Stimulated activated CD8-positive, alpha-beta memory T cell treated with anti-CD3 and anti-CD28 coated beads, Interleukin-7, amount 100 ng/mL, for 24 hours (primary cell): ENCODE results near the gene ZNF496.
"Not testable (repeated sequence)": the region's sequence is repeated elsewhere in the genome, so short reads cannot be mapped to it uniquely, and the experiment has no call there.

Experiments used
- DNase-seq: peaks from one replicate; pipeline ENCODE4 v3.0.0-alpha.2; 2020; ENCODE audit warnings: low read depth

Gene ZNF496

DNA sequence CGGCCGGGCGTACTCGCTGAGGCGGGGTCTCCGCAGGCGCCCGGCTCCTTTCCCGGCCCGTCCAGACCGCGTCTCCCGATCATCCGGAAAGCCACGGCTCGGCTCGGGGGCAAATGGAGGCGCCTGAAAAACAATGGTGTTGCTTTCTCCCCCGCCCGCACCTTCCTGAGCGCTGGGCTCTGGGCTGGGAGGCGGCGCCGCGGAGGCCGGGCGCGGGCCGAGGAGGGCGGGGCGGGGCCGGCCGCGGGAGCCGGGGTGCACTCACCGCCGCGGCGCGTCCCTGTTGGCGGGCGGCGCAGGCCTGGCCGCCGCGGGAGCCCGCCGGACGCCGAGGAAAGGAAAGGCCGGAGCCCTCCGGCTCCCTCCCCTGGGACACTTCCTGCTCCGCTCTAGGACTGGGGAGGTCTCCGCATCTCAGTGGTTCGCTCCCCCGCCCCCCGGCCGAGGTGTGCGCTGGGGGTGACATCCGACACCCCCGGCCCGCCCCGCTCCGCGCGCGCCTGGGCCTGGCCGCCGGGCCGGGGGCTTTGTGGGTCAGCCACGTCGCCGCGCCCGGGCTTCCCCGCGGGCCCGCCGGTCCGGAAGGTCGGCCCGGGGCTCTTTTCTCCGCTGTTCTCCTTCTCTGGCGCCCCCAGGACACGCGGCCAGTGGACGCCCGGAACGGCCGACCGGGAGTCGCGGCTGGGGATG is at the start of gene ZNF496:
TSS of gene ZNF496 (minus strand) at position 343 of the 690 bp plus-strand sequence. CDS start 2,289 bp downstream, outside the sequence.
- peak; percentile 38 for DNase-seq

DNA sequence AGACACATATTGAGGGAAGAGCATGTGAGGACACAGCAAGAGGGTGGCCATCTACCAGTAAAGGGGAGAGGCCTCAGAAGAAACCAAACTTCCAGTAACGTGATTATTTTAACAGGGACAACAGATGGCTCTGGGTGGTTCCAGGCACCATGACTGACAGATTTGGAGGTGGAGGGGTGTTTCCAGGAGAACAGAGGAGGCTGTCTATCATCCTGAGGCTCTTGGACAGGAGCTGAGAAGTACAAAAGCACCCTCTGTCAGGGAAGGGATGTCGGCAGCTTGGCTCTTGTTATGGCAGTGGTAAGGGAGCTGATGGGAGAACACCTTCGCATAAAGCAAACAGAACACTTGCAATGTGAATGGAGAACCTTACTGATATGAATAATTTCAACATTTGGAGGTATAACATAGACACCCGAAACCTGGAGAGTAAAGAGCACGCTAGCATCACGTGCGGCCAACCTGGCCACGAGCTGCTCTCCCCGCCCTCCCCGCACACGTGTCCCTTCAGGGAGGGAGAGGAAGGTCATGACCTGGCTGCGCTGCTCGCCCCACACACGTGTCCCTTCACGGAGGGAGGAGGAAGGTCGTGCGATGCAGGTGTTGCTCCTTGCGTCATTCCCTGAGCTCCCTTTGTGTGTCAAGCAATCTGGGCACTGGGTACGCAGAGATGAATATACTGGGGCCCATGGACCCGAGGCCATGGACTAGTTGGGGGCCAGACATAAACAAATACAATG is 46.8 kb upstream of the ZNF496 start:
- no peak for DNase-seq

DNA sequence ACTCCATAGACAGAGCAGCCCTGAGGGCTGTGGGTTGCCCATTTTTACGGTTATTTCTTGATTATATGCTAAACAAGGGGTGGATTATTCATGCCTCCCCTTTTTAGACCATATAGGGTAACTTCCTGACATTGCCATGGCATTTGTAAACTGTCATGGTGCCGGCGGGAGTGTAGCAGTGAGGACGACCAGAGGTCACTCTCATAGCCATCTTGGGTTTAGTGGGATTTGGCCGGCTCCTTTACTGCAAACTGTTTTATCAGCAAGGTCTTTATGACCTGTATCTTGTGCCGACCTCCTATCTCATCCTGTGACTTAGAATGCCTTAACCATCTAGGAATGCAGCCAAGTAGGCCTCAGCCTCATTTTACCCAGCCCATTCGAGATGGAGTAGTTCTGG is 46.0 kb upstream of the ZNF496 start:
- not testable (repeated sequence) for DNase-seq

DNA sequence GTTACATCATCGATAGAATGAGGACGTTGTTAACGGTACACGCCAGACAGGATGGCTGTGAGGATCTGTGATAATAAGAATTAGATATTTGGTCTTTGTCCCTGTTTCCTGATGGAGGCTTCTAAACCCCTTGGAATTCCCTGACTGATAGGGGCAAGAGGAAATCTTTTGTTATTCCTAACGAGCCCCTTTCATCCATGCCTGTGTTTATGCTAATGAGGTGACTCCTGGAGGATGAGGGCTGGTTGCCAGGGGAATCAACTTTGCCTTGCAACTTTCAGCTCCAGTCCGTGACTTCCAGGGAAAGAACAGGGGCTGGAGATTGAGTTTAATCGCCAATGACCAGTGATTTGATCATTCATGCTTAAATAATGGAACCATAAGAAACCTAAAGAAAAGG is 45.0 kb upstream of the ZNF496 start:
- DNase-seq: no peak

DNA sequence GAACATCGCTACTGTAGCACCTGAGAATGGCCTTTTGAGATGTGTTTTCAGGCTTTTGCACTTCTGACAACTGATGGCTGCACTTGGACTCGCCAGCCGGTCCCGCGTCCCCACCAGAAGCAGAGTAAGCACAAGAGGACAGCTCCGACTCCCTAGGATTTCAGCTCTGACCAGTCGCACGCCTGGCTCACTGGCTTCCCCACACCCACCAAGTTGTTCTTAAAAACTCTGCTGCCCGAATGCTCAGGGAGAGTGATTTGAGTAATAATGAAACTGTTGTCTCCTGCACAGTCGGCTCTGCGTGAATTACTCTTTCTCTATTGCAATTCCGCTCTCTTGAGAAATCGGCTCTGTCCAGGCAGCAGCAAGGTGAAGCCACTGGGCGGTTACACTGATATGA is 44.1 kb upstream of the ZNF496 start:
- DNase-seq: no peak

DNA sequence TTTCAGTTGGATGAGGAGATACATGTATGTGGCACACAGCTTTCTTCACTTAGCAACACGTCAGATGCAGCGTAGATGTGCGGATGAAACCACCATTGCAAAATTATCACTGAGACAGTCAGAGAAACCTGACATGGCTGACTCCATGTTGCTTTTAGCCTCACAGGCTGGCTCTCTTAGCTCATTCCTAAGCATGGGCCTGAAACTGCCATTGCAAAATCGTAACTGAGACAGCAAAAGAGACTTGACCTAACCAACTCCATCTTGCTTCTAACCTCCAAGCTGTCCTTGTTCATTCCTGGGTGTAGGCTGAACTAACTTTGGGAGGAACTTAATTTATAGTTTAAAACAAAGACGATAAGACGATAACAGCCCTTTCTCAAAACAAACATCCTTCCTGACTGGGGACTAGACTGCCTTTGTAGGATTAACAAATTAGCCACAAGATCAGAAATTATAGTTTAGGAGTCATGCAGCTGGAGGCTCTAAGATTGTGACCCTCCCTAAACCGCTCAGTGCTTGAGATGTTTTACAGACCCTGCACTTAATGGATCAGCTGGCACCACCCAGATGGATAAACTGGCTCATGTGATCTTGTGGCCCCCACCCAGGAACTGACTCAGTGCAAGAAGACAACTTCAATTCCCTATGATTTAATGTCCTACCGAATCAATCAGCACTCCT is 43.1 kb upstream of the ZNF496 start:
- not testable (repeated sequence) for DNase-seq

DNA sequence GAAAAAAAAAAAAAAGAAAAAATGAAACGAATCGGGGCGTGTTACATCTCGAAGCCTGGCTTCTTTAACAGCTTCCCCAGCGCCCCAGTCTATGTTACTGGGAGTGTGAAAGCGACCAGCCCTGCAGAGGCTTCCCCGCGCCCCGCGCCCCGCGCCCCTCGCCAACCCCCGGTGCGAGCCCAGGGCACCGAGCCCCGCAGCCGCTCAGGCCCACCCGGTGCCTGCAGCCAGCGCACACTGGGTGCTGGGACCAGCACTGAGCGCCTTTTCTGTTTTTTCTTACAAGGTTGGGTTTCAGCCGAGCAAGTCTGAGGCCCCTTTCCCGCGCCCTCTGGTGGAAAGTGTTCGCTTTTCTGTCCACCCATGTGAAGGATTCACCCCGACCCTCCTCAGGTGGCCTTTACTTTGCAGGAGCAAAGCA is 42.1 kb upstream of the ZNF496 start:
- peak; percentile 30 for DNase-seq

DNA sequence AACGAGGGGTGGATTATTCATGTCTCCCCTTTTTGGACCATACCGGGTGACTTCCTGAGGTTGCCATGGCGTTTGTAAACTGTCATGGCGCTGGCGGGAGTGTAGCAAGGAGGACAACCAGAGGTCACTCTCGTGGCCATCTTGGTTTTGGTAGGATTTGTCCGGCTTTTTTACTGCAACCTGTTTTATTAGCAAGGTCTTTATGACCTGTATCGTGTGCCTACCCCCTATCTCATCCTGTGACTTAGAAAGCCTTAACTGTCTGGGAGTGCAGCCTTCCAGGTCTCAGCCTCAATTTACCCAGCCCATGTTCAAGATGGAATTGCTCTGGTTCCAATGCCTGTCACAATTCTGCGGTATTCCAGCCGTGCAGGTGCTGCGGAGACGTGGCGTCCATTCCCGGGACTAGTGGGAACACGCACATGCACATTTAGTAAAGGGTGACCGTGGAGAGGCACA is 40.2 kb upstream of the ZNF496 start:
- DNase-seq: no peak

DNA sequence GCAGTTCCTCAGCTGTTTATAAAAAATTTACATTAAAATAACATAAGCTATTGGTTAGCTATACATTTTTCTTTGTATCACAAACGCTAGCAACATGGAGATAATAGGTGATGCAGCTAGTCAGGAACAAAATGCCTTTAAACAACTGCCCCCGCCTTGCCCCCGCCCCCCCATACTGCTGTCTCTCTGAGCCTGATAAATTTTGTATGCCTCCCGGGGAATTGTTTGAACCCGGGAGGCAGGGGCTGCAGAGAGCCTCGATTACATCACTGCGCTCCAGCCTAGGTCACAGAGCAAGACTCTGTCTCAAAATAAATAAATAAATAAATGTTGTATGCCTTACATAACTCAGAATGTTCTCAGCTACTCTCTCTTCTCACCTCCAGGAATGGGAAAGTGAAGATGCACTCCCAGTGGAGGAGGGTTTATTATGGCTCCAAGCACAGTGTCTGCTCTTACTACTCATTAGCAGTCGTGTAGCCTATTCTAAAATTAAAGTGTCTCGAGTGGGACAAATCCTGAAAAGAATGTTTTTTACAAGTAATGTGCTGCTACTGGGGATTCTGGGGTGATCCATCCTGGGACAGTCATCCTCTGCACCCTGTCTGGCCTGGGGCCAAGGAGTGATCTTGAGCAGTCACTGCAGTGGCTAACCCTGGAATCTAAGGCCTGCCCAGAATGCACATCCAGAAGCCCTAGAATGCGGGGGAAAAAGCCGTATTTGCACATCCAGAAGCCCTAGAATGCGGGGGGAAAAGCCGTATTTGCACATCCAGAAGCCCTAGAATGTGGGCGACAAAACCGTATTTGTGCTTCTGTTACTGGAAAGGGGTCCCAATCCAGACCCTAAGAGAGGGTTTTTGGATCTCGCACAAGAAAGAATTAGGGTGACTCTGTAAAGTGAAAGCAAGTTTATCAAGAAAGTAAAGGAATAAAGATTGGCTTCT is 39.4 kb upstream of the ZNF496 start:
- no peak for DNase-seq

DNA sequence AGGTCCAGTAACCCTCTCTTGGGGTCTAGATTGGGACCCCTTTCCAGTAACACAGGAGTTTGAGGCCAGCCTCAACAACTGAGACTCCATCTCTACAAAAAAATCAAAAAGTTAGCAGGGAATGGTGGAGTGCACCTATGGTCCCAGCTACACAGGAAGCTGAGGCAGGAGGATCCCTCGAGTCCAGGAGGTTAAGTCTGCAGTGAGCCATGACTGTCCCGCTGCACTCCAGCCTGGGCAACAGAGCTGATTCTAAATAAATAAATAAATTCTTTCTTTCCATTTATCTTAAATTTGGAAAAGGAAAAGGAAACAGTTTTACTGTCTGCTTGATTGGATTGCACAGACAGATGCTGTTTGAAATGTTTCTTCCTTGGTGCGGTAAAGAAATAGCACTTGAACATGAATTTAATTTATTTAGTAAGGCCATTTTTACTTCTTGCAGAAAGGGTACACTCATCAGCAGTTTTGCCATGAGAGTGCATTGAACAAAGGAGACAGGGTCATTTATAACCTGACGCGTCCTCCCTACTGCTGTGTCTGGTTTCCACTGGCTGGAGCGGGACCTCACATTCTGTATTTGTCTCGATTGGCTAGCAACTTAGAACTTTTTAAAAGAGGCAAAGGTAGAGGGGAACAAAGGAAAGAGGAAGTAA is 37.0 kb upstream of the ZNF496 start:
- no peak for DNase-seq

DNA sequence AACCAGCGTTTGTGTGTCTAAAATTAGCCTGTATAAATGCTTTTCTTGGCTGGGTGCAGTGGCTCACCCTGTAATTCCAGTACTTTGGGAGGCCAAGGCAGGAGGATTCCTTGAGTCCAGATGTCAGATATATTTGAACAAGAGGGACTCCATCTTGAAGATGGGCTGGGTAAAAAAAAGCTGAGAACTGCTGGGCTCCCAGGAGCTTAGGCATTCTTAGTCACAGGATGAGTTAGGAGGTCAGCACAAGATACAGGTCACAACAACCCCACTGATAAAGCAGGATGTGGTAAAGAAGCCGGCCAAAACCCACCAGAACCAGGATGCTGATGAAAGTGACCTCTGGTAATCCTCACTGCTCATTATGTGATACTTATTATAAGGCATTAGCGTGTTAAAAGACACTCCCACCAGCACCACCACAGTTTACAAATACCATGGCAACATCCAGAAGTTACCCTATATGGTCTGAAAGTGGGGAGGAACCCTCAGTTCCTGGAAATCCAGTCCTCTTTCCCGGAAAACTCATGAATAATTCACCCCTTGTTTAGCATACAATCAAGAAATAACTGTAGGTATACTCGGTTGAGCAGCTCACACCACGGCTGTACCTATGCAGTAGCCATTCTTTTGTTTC is 36.2 kb upstream of the ZNF496 start:
- no peak for DNase-seq

DNA sequence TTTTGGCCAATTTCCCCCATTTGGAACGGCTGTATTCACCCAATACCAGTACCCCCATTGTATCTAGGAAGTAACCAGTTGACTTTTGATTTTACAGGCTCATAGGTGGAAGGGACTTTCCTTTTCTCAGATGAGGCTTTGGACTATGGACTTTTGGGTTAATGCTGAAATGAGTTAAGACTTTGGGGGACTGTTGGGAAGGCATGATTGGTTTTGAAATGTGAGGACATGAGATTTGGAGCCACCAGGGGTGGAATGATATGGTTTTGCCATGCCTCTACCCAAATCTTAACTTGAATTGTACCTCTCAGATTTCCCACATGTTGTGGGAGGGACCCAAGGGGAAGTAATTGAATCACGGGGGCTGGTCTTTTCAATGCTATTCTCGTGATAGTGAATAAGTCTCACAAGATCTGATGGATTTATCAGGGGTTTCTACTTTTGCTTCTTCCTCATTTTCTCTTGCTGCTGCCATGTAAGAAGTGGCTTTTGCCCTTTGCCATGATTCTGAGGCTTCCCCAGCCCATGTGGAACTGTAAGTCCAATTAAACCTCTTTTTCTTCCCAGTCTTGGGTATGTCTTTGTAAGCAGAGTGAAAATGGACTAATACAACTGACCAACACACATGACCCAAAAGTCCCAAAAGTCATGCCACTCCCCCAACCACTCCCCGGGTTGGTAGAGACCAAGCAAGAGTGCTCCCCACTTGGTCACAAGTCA is 35.4 kb upstream of the ZNF496 start:
- no peak for DNase-seq

DNA sequence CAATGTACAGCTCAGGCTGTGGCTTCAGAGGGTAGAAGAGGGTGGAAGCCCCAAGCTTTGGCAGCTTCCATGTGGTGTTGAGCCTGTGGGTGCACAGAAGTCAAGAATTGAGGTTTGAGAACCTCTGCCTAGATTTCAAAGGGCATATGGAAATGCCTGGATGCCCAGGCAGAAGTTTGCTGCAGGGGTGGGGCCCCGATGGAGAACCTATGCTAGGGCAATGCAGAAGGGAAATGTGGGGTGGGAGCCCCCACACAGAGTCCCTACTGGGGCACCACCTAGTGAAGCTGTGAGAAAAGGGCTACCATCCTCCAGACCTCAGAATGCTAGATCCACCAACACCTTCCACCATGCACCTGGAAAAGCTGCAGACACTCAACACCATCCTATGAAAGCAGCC is 34.7 kb upstream of the ZNF496 start:
- DNase-seq: not testable (repeated sequence)

DNA sequence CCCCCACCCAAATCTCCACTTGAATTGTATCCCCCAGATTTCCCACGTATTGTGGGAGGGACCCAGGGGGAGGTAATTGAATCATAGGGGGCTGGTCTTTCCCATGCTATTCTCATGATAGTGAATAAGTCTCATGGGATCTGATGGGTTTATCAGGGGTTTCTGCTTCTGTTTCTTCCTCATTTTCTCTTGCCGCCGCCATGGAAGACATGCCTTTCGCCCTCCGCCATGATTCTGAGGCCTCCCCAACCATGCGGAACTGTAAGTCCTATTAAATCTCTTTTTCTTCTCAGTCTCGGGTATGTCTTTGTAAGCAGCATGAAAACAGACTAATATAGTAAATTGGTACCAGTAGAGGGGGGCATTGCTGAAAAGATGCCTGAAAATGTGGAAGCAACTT is 33.4 kb upstream of the ZNF496 start:
- no peak for DNase-seq

DNA sequence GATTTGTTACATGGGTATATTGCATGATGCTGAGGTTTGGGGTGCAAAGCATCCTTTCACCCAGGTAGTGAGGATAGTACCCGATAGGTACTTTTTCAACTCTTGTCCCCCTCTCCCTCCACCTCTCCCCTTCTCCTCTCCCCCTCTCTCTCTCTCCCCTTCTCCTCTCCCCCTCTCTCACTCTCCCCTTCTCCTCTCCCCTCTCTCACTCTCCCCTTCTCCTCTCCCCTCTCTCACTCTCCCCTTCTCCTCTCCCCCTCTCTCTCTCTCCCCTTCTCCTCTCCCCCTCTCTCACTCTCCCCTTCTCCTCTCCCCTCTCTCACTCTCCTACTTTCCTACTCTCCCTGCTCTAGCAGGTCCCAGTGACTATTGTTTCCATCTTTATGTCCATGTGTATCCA is 31.3 kb upstream of the ZNF496 start:
- not testable (repeated sequence) for DNase-seq

DNA sequence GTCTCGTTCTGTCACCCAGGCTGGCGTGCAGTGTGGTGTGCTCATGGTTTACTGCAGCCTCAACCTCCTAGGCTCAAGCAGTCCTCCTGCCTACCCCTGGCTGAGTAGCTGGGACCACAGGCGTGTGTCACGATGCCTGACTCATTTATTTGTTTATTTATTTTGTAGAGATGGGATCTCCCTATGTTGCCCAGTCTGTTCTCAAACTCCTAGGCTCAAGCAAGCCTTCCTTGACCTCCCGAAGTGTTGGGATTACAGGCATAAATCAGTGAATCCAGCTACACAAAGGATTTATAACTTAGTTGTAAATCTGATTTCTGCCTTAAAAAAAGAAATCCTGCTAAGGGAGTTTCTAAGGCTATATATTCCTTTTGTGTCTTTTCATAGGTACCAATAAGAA is 30.5 kb upstream of the ZNF496 start:
- DNase-seq: no peak

DNA sequence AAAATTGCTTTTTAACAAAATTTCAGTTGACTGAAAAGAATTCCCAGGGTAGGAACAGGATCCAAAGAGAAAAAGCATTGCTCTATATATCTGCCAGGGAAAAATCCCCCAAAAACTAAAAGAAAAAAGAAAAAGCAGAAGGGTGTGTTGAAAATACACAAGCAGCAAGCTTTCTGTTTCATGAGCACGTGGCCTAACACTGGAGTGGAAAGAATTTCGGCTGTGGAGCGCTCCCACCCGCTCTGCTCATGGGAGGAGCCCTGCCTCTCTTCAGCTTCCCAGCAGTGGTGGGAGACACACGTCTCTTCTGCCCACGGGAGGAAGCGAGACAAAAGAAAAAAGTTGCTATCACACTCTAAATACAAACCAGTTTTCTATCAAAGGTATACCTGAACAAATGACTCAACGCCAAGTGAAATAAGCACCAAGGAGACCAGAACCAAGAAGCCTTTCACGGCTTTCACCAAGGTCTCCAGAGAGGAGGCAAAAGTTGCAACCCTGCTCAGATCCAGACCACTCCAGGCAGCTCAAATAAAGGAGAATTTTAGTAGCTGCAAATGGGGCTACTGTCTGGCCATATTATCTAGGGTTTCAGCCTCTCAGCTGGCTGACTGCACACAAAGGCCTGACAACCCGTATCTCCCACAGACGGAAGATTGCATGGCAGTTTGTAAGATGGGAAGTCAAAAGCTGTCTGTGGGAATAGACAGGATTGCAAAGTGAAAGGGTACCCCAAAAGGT is 29.5 kb upstream of the ZNF496 start:
- no peak for DNase-seq

DNA sequence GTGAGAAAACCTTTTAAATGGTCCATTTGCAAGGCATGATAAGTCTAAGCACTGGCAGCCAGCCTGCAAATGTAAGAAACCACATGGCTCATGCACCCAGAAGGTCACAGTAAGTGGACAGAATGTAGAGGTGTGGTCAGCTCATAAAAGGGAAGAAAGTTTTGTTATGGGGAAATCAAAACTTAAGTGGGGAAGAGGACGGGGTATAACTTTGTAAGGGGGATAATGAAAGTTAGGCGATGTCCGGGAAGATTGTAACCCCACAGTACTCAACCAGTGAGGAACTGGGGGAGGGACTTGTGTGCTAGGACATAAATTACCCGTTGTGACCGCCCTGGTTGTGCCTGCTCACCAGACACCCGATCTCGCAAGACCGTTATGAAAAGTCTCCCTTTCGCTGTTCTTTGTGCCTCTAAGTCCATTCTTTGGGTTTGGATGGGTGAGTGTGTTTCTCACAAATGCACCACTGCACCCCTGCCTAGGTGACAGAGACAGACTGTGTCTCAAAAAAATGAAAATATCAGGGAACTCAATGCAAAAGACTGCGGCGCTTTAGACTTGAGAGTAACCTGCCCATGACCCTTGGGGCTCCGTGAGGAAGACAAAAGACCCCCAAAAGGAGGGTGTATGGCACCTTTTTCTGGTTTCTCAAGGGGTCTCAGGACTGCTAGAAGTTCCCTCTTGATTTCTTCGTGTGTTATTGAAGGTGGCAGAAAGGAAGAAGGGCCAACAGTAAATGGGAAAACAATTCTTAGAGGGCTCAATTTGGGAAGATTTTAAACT is 28.6 kb upstream of the ZNF496 start:
- DNase-seq: no peak

DNA sequence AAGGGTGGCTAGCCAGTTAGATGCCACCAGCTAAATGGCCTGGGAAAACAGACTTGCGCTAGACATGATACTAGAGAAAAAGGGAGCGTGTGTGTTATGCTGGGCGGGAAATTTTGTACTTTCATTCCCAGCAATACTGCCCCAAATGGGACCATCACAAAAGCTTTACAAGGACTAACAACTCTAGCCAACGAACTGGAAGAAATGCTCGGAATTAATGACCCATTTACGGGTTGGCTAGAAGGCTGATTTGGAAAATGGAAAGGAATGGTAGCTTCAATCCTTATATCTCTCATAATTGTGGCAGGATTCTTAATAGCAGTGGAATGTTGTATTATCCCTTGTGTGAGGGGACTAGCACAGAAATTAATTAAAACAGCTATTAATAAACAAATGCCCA is 27.9 kb upstream of the ZNF496 start:
- DNase-seq: no peak
